ENCODE measurements around the gene AGAP4.
"Not testable (repeated sequence)": the region's sequence is repeated elsewhere in the genome, so short reads cannot be mapped to it uniquely, and the experiment has no call there.

AGAP4 gene

GRCh38 chr10:45790694-45791426 is 56.4 kb downstream of the AGAP4 start:
- DNase-seq, result not testable (repeated sequence)

DNA sequence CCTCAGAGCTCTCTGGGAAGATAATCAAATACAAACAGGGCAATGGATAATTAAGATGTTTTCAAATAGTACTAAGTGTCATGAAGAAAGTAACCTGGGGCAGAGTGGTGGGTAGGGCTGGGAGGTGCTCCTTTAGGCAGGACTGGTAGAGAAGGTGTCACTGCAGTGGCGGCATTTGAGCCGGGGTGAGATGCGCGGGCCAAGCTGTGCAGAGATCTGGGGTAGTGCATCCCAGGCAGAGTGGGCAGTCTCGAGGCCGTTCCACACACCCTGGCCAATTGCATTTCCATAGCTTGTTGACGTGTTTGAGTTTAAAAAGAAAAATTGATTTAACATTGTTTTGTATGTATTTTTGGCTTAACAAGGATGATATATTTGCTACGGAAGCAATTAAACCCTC is 57.3 kb downstream of the AGAP4 start:
- not testable (repeated sequence) for DNase-seq

GRCh38 chr10:45787212-45787741 is 60.0 kb downstream of the AGAP4 start:
- DNase-seq, result not testable (repeated sequence)

- not testable (repeated sequence) for DNase-seq
Observed at GRCh38 chr10:45786217-45786616, 61.1 kb downstream of the AGAP4 start.
